Measurements from ENCODE around the gene E4F1. TPM values are rescaled to one million over a fixed set of nuclear protein-coding genes. Genes with fewer than 3 reads are reported as not detected.
A peak's percentile ranks its signal among the peaks of the same experiment; 100 is the strongest.
"Not testable (repeated sequence)": the region's sequence is repeated elsewhere in the genome, so short reads cannot be mapped to it uniquely, and the experiment has no call there.

E4F1 gene
- total and polyA plus RNA-seq, 2 of the 13 experiments (the other 11 are each of a cell fraction or from before 2014, with no cell fraction given), result 13.8 to 19.5 TPM

GRCh38 chr16:2263026-2263425 lies 39.6 kb downstream of the E4F1 start:
- peaks cover 62% of the 10 kb centered on the region for H3K79me2 ChIP-seq (ENCODE audit: insufficient read depth, low read length)
- BruUV-seq (replicated peaks); intact Hi-C loops (cut with micrococcal nuclease; ENCODE audit: unreplicated experiment); H3K4me3 ChIP-seq (replicated peaks in 1 of 3; ENCODE audit: insufficient read depth in 1 of 3, low read depth in 2 of 3, low read length in 3 of 3); FAIRE-seq; H3K27ac ChIP-seq (ENCODE audit: extremely low read length, insufficient read depth, low read length); H3K4me2 ChIP-seq (ENCODE audit: low read depth, low read length); DNase-seq (ENCODE audit: low spot score); H3K9ac ChIP-seq (ENCODE audit: insufficient read depth, low read depth, low read length); H3K9me3 ChIP-seq (ENCODE audit: low read length); H2AFZ ChIP-seq (ENCODE audit: low read length); H3K27me3 ChIP-seq (ENCODE audit: control insufficient read depth in 1 of 2, insufficient read depth in 2 of 2, low read length in 2 of 2); in situ Hi-C loops (cut with HindIII; ENCODE audit: extremely low pct_ligation_motif_present, low pct_unique_long_range_greater_than_20kb); ATAC-seq; CTCF ChIA-PET (ENCODE audit: low intra/inter-chr PET ratio, low total read pairs): not testable (repeated sequence)
- peaks cover 7 to 62% of the 10 kb centered on the region in 2 experiments for H3K36me3 ChIP-seq (replicated peaks in 1 of 2; ENCODE audit: control insufficient read depth in 1 of 2, insufficient read depth in 2 of 2, low read length in 2 of 2)
- peaks cover 37% of the 10 kb centered on the region for H4K20me1 ChIP-seq (ENCODE audit: insufficient read depth, low read length)
- POLR2A ChIA-PET, result interaction anchor here (0.5 to 3.9 kb wide), 3 partner anchors 12 to 228 kb away, joined by 3 to 20 read pairs (median 3); partner anchors contain the start of genes ECI1 and TRAF7
- 95% methylated on average over 14 of the region's 14 CpGs for WGBS (ENCODE audit: low lambda C conversion rate)
- H3K4me1 ChIP-seq (ENCODE audit: insufficient read depth, low read length), result peaks cover 24% of the 10 kb centered on the region
- 0 out of 2 replicates have a peak, but pooled peaks have one; percentile 5 for TF ChIP-seq CTCF (CRISPR knock-in tag; IDR thresholded peaks at IDR 0.05)

GRCh38 chr16:2266887-2267286 lies 43.5 kb downstream of the E4F1 start:
- H3K4me1 ChIP-seq (ENCODE audit: insufficient read depth, low read length), result peaks cover 35% of the 10 kb centered on the region
- POLR2A ChIA-PET, result interaction anchor here (1.2 kb wide), 1 partner anchor 15 kb away, joined by 3 read pairs; the partner anchor contains the start of gene ECI1
- H3K9ac ChIP-seq (ENCODE audit: insufficient read depth, low read depth, low read length), result peak overlapping the region; percentile 92
- H2AFZ ChIP-seq (ENCODE audit: low read length); in situ Hi-C loops (cut with HindIII; ENCODE audit: extremely low pct_ligation_motif_present, low pct_unique_long_range_greater_than_20kb); H3K9me3 ChIP-seq (ENCODE audit: low read length); H3K27me3 ChIP-seq (ENCODE audit: control insufficient read depth in 1 of 2, insufficient read depth in 2 of 2, low read length in 2 of 2); DNase-seq (ENCODE audit: low spot score); CTCF ChIA-PET (ENCODE audit: low intra/inter-chr PET ratio, low total read pairs); ATAC-seq; BruUV-seq (replicated peaks); intact Hi-C loops (cut with micrococcal nuclease; ENCODE audit: unreplicated experiment): not testable (repeated sequence)
- H3K4me2 ChIP-seq (ENCODE audit: low read depth, low read length), result peak overlapping the region; percentile 97
- peaks cover 62% of the 10 kb centered on the region for H3K79me2 ChIP-seq (ENCODE audit: insufficient read depth, low read length)
- H3K36me3 ChIP-seq (replicated peaks in 1 of 2; ENCODE audit: control insufficient read depth in 1 of 2, insufficient read depth in 2 of 2, low read length in 2 of 2), result peaks cover 7 to 29% of the 10 kb centered on the region in 2 experiments
- peak overlapping the region; percentile 74 to 95 (median 93) for H3K4me3 ChIP-seq (replicated peaks in 1 of 3; ENCODE audit: insufficient read depth in 1 of 3, low read depth in 2 of 3, low read length in 3 of 3)
- FAIRE-seq, result peak; percentile 39
- peak overlapping the region; percentile 98 for H3K27ac ChIP-seq (ENCODE audit: extremely low read length, insufficient read depth, low read length)
- WGBS (ENCODE audit: low lambda C conversion rate), result 10% methylated on average over 6 of the region's 12 CpGs
- H4K20me1 ChIP-seq (ENCODE audit: insufficient read depth, low read length), result peaks cover 42% of the 10 kb centered on the region
